Fibroblast of the aortic adventitia (primary cell): Measurements from ENCODE around the gene MAPRE2. TPM values are rescaled to one million over a fixed set of nuclear protein-coding genes. Genes with fewer than 3 reads are reported as not detected.
A peak's percentile ranks its signal among the peaks of the same experiment; 100 is the strongest.
"Not testable (repeated sequence)": the region's sequence is repeated elsewhere in the genome, so short reads cannot be mapped to it uniquely, and the experiment has no call there.

Source experiments
- DNase-seq: peaks from one replicate; pipeline ENCODE4 v3.0.0-alpha.2; 2010; ENCODE audit warnings: low read depth
- H3K4me3 ChIP-seq: 2 replicates; pipeline ENCODE4 v1.5.1; 2011; ENCODE audit warnings: low read depth, mild to moderate bottlenecking, control low read depth, low read length, moderate library complexity
- CTCF ChIP-seq: IDR thresholded peaks from 2 replicates; pipeline ENCODE4 v1.5.1; 2011; ENCODE audit warnings: mild to moderate bottlenecking, low read length, control low read depth, inconsistent platforms; ENCODE audit not compliant: insufficient read depth
- total RNA-seq: library from RNA; depleted of rRNA; stranded (reverse); fragments of >200 nt; gene quantifications from 2 replicates; pipeline ENCODE4 v1.2.3, GENCODE V29; 2012; ENCODE audit warnings: low replicate concordance

Gene MAPRE2
- total RNA-seq, 1 donor = 44.7 TPM

DNA sequence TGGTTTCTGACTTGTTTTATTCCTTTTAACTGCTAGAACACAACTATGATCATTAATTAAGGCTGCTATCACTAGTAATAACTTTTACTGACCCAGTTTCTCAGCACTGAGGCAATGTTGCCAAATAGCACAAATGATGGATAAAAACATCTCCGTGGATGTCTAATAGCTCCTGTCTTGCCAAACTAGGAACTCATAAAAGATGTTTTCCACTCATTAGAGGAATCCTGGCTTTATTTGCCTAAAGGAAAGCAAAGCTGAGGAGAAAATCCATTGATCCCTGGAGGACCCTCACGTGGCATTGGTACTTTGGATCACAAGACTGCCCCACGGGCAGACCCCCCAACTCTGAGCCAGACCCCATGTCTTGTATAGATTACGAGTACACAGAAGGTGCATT is 103.5 kb downstream of the MAPRE2 start:
- DNase-seq = no peak
- no peak overlapping the region for H3K4me3 ChIP-seq
- no peak for TF ChIP-seq CTCF

- DNase-seq = peak; percentile 7
- H3K4me3 ChIP-seq = not testable (repeated sequence)
Observed at GRCh38 chr18:35150195-35150594, 109.0 kb downstream of the MAPRE2 start.

DNA sequence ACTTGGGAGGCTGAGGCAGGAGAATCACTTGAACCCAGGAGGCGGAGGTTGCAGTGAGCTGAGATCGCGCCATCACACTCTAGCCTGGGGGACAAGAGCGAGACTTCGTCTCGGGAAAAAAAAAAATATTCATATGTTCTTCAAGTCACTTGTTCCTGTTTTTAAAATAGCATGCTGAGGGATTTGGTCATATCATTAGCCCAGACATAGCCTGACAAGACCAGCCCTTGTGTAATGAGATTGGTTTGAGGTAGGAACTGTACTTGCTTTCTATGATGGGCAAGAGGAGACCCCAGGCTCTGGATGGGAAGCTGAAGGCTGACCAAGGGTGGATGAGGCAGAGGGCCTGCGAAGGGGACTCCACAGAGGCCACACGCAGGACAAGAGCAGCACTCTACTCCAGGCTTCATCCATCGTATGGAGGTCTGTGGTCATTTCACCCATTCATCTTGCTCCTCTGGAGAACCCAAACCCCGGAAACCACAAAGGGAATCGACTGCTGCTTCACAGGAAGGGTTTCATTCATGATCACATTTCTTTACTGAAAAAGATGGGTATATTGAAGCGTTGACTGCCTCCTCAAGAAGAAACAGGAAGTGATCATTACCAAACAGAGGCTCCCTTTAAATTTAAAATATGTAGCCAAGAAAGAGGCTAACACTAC is 112.5 kb downstream of the MAPRE2 start:
- no peak for TF ChIP-seq CTCF
- DNase-seq = no peak
- no peak overlapping the region for H3K4me3 ChIP-seq

- H3K4me3 ChIP-seq = no peak overlapping the region
- DNase-seq = peak; percentile 35
- TF ChIP-seq CTCF = no peak
Observed at GRCh38 chr18:35155398-35156117, 114.3 kb downstream of the MAPRE2 start.

DNA sequence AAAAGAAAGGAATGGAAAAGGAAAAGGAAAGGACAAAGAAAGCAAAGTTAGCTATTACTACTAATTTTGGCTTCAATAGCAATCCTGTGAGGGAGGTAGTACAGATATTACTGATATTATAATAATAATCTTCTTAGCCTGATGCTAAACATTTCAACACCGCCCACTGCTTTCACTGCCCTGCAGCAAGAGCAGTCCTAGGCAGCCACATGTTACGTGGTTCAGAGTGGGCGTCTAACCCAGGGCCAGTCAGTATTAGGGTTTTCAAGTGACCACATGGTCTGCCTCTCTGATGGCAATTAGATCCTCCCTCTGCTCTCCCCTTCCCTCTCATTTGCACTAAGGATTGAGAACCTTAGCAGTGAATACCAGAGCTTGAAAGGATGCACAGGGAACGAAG is 116.0 kb downstream of the MAPRE2 start:
- no peak overlapping the region for H3K4me3 ChIP-seq
- TF ChIP-seq CTCF = no peak
- DNase-seq = no peak

DNA sequence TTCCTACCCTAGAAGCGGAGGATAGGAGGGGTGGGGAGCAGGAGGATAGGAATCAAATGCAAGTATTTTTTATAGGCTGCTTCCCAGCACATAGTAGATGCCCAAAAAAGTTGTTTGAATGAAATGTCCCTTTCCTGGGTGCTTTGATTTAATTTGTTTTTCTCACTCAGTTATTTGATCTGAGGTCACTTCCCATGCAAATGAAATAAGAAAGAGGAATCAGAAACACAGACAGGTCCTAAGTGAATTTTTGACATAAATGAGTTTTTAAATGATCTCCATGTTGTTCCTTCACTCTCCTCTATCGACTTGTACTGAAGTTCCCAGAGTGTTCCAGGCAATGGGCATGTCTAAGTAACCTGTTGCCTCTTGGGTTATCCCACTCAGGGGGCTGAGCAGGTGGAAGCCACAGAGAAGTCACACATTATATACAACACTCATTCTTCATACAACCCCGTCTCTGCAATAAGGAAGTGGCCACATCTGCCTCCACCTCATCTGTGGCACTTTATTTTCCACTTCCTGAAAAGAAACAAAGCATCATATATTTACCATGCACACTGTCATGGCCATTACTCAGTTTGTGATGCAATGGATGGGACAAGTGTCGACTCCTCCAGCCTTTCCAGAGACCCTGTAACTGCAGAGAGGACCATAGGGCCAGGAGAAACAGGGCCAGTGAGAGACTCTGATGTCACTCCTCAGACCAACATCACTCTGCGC is 117.7 kb downstream of the MAPRE2 start:
- no peak overlapping the region for H3K4me3 ChIP-seq
- no peak for DNase-seq
- TF ChIP-seq CTCF = no peak

GRCh38 chr18:35159782-35160181 is 118.6 kb downstream of the MAPRE2 start:
- TF ChIP-seq CTCF = no peak
- no peak for DNase-seq

More at GRCh38 chr18:35159782-35160181, 118.6 kb downstream of the MAPRE2 start:
- no peak overlapping the region for H3K4me3 ChIP-seq
